Trophoblast cell (in vitro differentiated cells and primary cell): ENCODE results near the gene RTL10.
"Not testable (repeated sequence)": the region's sequence is repeated elsewhere in the genome, so short reads cannot be mapped to it uniquely, and the experiment has no call there.

Experiments used
- DNase-seq, 2 donors: peaks; one replicate each; pipeline ENCODE4 v3.0.0-alpha.2; 2016
- H2AFZ ChIP-seq: 2 replicates; pipeline ENCODE4 v1.6.1; 2013; ENCODE audit warnings: low read length, moderate library complexity, mild to moderate bottlenecking; ENCODE audit not compliant: insufficient read depth, poor library complexity
- H2AK5ac ChIP-seq: 2 replicates; pipeline ENCODE4 v1.6.1; 2013; ENCODE audit warnings: mild to moderate bottlenecking, low read length
- H2BK120ac ChIP-seq: 2 replicates; pipeline ENCODE4 v1.6.1; 2013; ENCODE audit warnings: low read length, mild to moderate bottlenecking, moderate library complexity; ENCODE audit not compliant: insufficient read depth, poor library complexity
- H2BK12ac ChIP-seq: 2 replicates; pipeline ENCODE4 v1.6.1; 2013; ENCODE audit warnings: mild to moderate bottlenecking, low read length, moderate library complexity
- H2BK5ac ChIP-seq: 2 replicates; pipeline ENCODE4 v1.6.1; 2013; ENCODE audit warnings: low read length, low read depth, moderate library complexity, mild to moderate bottlenecking; ENCODE audit not compliant: poor library complexity
- H3K14ac ChIP-seq: 2 replicates; pipeline ENCODE4 v1.6.1; 2013; ENCODE audit warnings: mild to moderate bottlenecking, low read length
- H3K18ac ChIP-seq: 2 replicates; pipeline ENCODE4 v1.6.1; 2013; ENCODE audit warnings: mild to moderate bottlenecking, low read length
- H3K23ac ChIP-seq: 2 replicates; pipeline ENCODE4 v1.6.1; 2013; ENCODE audit warnings: low read length
- H3K27ac ChIP-seq: 2 replicates; pipeline ENCODE4 v1.5.1; 2013; ENCODE audit warnings: low read depth, mild to moderate bottlenecking, inconsistent platforms, low read length, moderate library complexity
- H3K27me3 ChIP-seq: 2 replicates; pipeline ENCODE4 v1.6.1; 2013; ENCODE audit warnings: inconsistent platforms, mild to moderate bottlenecking, low read length, moderate library complexity; ENCODE audit not compliant: insufficient read depth
- H3K36me3 ChIP-seq, 2 experiments: 1 replicate in 1 of 2; 2 replicates in 1 of 2; pipeline ENCODE4 v1.6.1; 2013; ENCODE audit warnings: low read length in 2 of 2, mild to moderate bottlenecking in 2 of 2, moderate library complexity in 1 of 2; ENCODE audit not compliant: insufficient read depth in 2 of 2, control insufficient read depth in 1 of 2
- H3K4ac ChIP-seq: 2 replicates; pipeline ENCODE4 v1.6.1; 2013; ENCODE audit warnings: low read depth, mild to moderate bottlenecking, low read length, moderate library complexity
- H3K4me1 ChIP-seq, 2 experiments: 1 replicate in 1 of 2; 2 replicates in 1 of 2; pipeline ENCODE4 v1.6.1; 2013; ENCODE audit warnings: low read length in 2 of 2, mild to moderate bottlenecking in 2 of 2, moderate library complexity in 1 of 2; ENCODE audit not compliant: insufficient read depth in 2 of 2, control insufficient read depth in 1 of 2
- H3K4me2 ChIP-seq: 2 replicates; pipeline ENCODE4 v1.6.1; 2013; ENCODE audit warnings: inconsistent platforms, mild to moderate bottlenecking, low read length, moderate library complexity
- H3K4me3 ChIP-seq: 2 replicates; pipeline ENCODE4 v1.5.1; 2013; ENCODE audit warnings: mild to moderate bottlenecking, low read depth, low read length, inconsistent platforms
- H3K79me1 ChIP-seq: one replicate; pipeline ENCODE4 v1.6.1; 2013; ENCODE audit warnings: low read length
- H3K79me2 ChIP-seq: 2 replicates; pipeline ENCODE4 v1.6.1; 2013; ENCODE audit warnings: low read length, mild to moderate bottlenecking; ENCODE audit not compliant: control insufficient read depth, insufficient read depth, poor library complexity
- H3K9ac ChIP-seq: 2 replicates; pipeline ENCODE4 v1.6.1; 2013; ENCODE audit warnings: mild to moderate bottlenecking, low read length
- H3K9me3 ChIP-seq: 2 replicates; pipeline ENCODE4 v1.6.1; 2013; ENCODE audit warnings: low read depth, mild to moderate bottlenecking, control low read depth, inconsistent platforms, low read length; ENCODE audit not compliant: insufficient read depth
- H4K12ac ChIP-seq: 2 replicates; pipeline ENCODE4 v1.6.1; 2013; ENCODE audit warnings: low read depth, mild to moderate bottlenecking, low read length, moderate library complexity
- H4K8ac ChIP-seq: 2 replicates; pipeline ENCODE4 v1.6.1; 2013; ENCODE audit warnings: low read depth, mild to moderate bottlenecking, low read length, moderate library complexity
- H4K91ac ChIP-seq: one replicate; pipeline ENCODE4 v1.6.1; 2013; ENCODE audit warnings: low read depth, mild to moderate bottlenecking, low read length, moderate library complexity
- WGBS: extraction: QIAGEN DNeasy Blood & Tissue Kit; methylation state at CpG from one replicate; pipeline ENCODE4 v1.1.7; 2013; ENCODE audit warnings: missing lambda C conversion rate; ENCODE audit not compliant: insufficient read length, insufficient coverage; ENCODE audit errors: extremely low coverage; 5-methylcytosine and 5-hydroxymethylcytosine counted together

RTL10 gene

GRCh38 chr22:19883446-19883845 lies 28.8 kb upstream of the RTL10 start:
- not testable (repeated sequence) for H3K4me3 ChIP-seq, H3K4ac ChIP-seq, H3K23ac ChIP-seq, H4K8ac ChIP-seq, H3K9ac ChIP-seq, H3K27me3 ChIP-seq, H3K4me2 ChIP-seq, H3K9me3 ChIP-seq, DNase-seq, H2AFZ ChIP-seq, H3K36me3 ChIP-seq, H4K12ac ChIP-seq, H3K27ac ChIP-seq
- peak overlapping the region; percentile 37 for H2BK5ac ChIP-seq
- peaks cover 47 to 56% of the 10 kb centered on the region in 2 experiments for H3K4me1 ChIP-seq
- peak overlapping the region; percentile 99 for H2BK12ac ChIP-seq
- peak overlapping the region; percentile 81 for H3K14ac ChIP-seq
- H3K79me2 ChIP-seq = peaks cover 22% of the 10 kb centered on the region
- H2AK5ac ChIP-seq = peak overlapping the region; percentile 95
- peaks cover 66% of the 10 kb centered on the region for H3K79me1 ChIP-seq
- peak overlapping the region; percentile 66 for H3K18ac ChIP-seq
- peak overlapping the region; percentile 94 for H4K91ac ChIP-seq
- peak overlapping the region; percentile 93 for H2BK120ac ChIP-seq
- WGBS = no CpG with 5 or more reads among the region's 8 CpGs

GRCh38 chr22:19882446-19883381 lies 28.0 kb upstream of the RTL10 start:
- Histone ChIP-seq H3K4me2 (no peak overlapping the region), H3K4me3 (no peak overlapping the region), H2BK5ac (peak overlapping the region; percentile 80), H3K14ac (peak overlapping the region; percentile 81), H3K36me3 (no peaks in the 10 kb centered on the region), H3K9ac (no peak overlapping the region), H2AFZ (peak overlapping the region; percentile 15), H3K79me2 (peaks cover 21% of the 10 kb centered on the region), H2BK12ac (peak overlapping the region; percentile 99), H3K9me3 (peaks cover 1% of the 10 kb centered on the region), H3K23ac (no peak overlapping the region), H3K4ac (peak overlapping the region; percentile 62), H3K27ac (peak overlapping the region; percentile 99), H2AK5ac (peak overlapping the region; percentile 95), H2BK120ac (peak overlapping the region; percentile 93), H3K18ac (peak overlapping the region; percentile 66), H3K79me1 (peaks cover 65% of the 10 kb centered on the region), H4K91ac (peak overlapping the region; percentile 94), H3K27me3 (no peaks in the 10 kb centered on the region), H4K8ac (peak overlapping the region; percentile 40), H3K4me1 (peaks cover 47 to 55% of the 10 kb centered on the region in 2 experiments), H4K12ac (peak overlapping the region; percentile 15)
- peak in 1 of 2 donors; percentile 27 for DNase-seq
- WGBS = no CpG with 5 or more reads among the region's 26 CpGs

GRCh38 chr22:19880786-19881569 lies 26.3 kb upstream of the RTL10 start:
- peak overlapping the region; percentile 83 for H3K18ac ChIP-seq

More at GRCh38 chr22:19880786-19881569, 26.3 kb upstream of the RTL10 start:
- no peaks in the 10 kb centered on the region for H3K27me3 ChIP-seq
- H3K9ac ChIP-seq = no peak overlapping the region
- peaks cover 56% of the 10 kb centered on the region for H3K79me1 ChIP-seq
- H3K36me3 ChIP-seq = no peaks in the 10 kb centered on the region
- H4K8ac ChIP-seq = peak overlapping the region; percentile 56
- H3K4ac ChIP-seq = peak overlapping the region; percentile 70
- peak overlapping the region; percentile 80 for H2BK5ac ChIP-seq
- H4K12ac ChIP-seq = peak overlapping the region; percentile 2
- peak overlapping the region; percentile 94 for H4K91ac ChIP-seq
- WGBS = no CpG with 5 or more reads among the region's 27 CpGs
- H2BK120ac ChIP-seq = peak overlapping the region; percentile 93
- H3K4me3 ChIP-seq = no peak overlapping the region
- peak overlapping the region; percentile 99 for H3K27ac ChIP-seq
- peak overlapping the region; percentile 97 for H2BK12ac ChIP-seq
- peak; percentile 90 to 98 for DNase-seq
- peaks cover 3% of the 10 kb centered on the region for H3K9me3 ChIP-seq
- H3K23ac ChIP-seq = no peak overlapping the region
- peaks cover 21% of the 10 kb centered on the region for H3K79me2 ChIP-seq
- peak overlapping the region; percentile 35 for H3K4me2 ChIP-seq
- H3K14ac ChIP-seq = peak overlapping the region; percentile 88
- peak overlapping the region; percentile 14 for H2AFZ ChIP-seq
- peak overlapping the region; percentile 87 for H2AK5ac ChIP-seq
- H3K4me1 ChIP-seq = peaks cover 42 to 45% of the 10 kb centered on the region in 2 experiments
